ENCODE data around the gene KREMEN2. TPM values are rescaled to one million over a fixed set of nuclear protein-coding genes. Genes with fewer than 3 reads are reported as not detected.
A peak's percentile ranks its signal among the peaks of the same experiment; 100 is the strongest.

Gene KREMEN2
- total RNA-seq, result not detected
- long read RNA-seq, partial matches to known transcripts, result 0 of 1 reads
- long read RNA-seq, other reads (novel, unspliced or antisense), result 1 of 1 reads

GRCh38 chr16:2963723-2964474, at the start of gene KREMEN2:
Gene KREMEN2 (plus strand): TSS chr16:2964275. CDS start chr16:2964521, 246 bp downstream.
- Histone ChIP-seq H3K27ac (replicated peaks) (no peak within 1 kb of the TSS), H3K9me3 (replicated peaks) (no peaks in the 10 kb centered on the region), H3K36me3 (no peaks in the 10 kb centered on the region), H3K27me3 (ENCODE audit: low read depth) (peaks cover 98% of the 10 kb centered on the region), H3K4me3 (peak within 1 kb of the TSS; percentile 56), H3K4me1 (peaks cover 57% of the 10 kb centered on the region)
- intact Hi-C loops (cut with micrococcal nuclease), result no loop called here
- no peak for DNase-seq
- TF ChIP-seq CTCF (IDR thresholded peaks at IDR 0.05; ENCODE audit: borderline replicate concordance), result no peak

- H3K4me3 ChIP-seq, result no peak overlapping the region
- intact Hi-C loops (cut with micrococcal nuclease), result no loop called here
- no peak for TF ChIP-seq CTCF (IDR thresholded peaks at IDR 0.05; ENCODE audit: borderline replicate concordance)
- no peaks in the 10 kb centered on the region for H3K27me3 ChIP-seq (ENCODE audit: low read depth)
- H3K27ac ChIP-seq (replicated peaks), result no peak overlapping the region
- DNase-seq, result no peak
- no peaks in the 10 kb centered on the region for H3K9me3 ChIP-seq (replicated peaks)
- peaks cover 42% of the 10 kb centered on the region for H3K4me1 ChIP-seq
- peaks cover 39% of the 10 kb centered on the region for H3K36me3 ChIP-seq
These were observed 48.7 kb upstream of the KREMEN2 start for GRCh38 chr16:2915196-2915929.

- Histone ChIP-seq H3K27ac (replicated peaks) (peak overlapping the region; percentile 62), H3K4me1 (peaks cover 14% of the 10 kb centered on the region), H3K9me3 (replicated peaks) (no peaks in the 10 kb centered on the region), H3K36me3 (peaks cover 41% of the 10 kb centered on the region), H3K4me3 (no peak overlapping the region), H3K27me3 (ENCODE audit: low read depth) (no peaks in the 10 kb centered on the region)
- intact Hi-C loops (cut with micrococcal nuclease), result no loop called here
- TF ChIP-seq CTCF (IDR thresholded peaks at IDR 0.05; ENCODE audit: borderline replicate concordance), result peak; percentile 94
- DNase-seq, result no peak
These were observed 44.4 kb upstream of the KREMEN2 start for GRCh38 chr16:2919511-2920255.

GRCh38 chr16:2923481-2923880, 40.6 kb upstream of the KREMEN2 start:
- intact Hi-C loops (cut with micrococcal nuclease), result no loop called here

More at GRCh38 chr16:2923481-2923880, 40.6 kb upstream of the KREMEN2 start:
- Histone ChIP-seq H3K27ac (replicated peaks) (no peak overlapping the region), H3K9me3 (replicated peaks) (no peaks in the 10 kb centered on the region), H3K36me3 (peaks cover 11% of the 10 kb centered on the region), H3K4me1 (peaks cover 27% of the 10 kb centered on the region), H3K4me3 (no peak overlapping the region), H3K27me3 (ENCODE audit: low read depth) (no peaks in the 10 kb centered on the region)
- no peak for DNase-seq
- TF ChIP-seq CTCF (IDR thresholded peaks at IDR 0.05; ENCODE audit: borderline replicate concordance), result no peak

Measured in left ventricle myocardium inferior (tissue), 1 donor.